DOHH2 (cell line): ENCODE measurements around the gene ZYG11B.
"Not testable (repeated sequence)": the region's sequence is repeated elsewhere in the genome, so short reads cannot be mapped to it uniquely, and the experiment has no call there.

Source experiments
- H3F3A ChIP-seq: fragments of 200-600 bp; sonication (generic), shearing (Covaris generic); 2 replicates; pipeline ENCODE4 v1.6.0; 2016; ENCODE audit warnings: antibody characterized with exemption, mild to moderate bottlenecking; ENCODE audit not compliant: control insufficient read depth, insufficient read depth
- H3K27ac ChIP-seq: fragments of 200-600 bp; sonication (generic); 2 replicates; pipeline ENCODE4 v1.5.1; 2014; ENCODE audit warnings: low read depth, mild to moderate bottlenecking, low read length, moderate library complexity
- H3K27me3 ChIP-seq: fragments of 200-600 bp; sonication (generic); 2 replicates; pipeline ENCODE4 v1.6.1; 2014; ENCODE audit warnings: mild to moderate bottlenecking, low read length, mixed read lengths; ENCODE audit not compliant: control insufficient read depth
- H3K36me3 ChIP-seq: fragments of 200-600 bp; sonication (generic); 2 replicates; pipeline ENCODE4 v1.6.1; 2014; ENCODE audit warnings: mild to moderate bottlenecking, low read length, moderate library complexity, mixed read lengths; ENCODE audit not compliant: control insufficient read depth
- H3K4me1 ChIP-seq: fragments of 200-600 bp; sonication (generic); 2 replicates; pipeline ENCODE4 v1.6.1; 2014; ENCODE audit warnings: mild to moderate bottlenecking, low read length, mixed read lengths; ENCODE audit not compliant: control insufficient read depth
- H3K4me2 ChIP-seq: fragments of 200-600 bp; sonication (generic); 2 replicates; pipeline ENCODE4 v1.6.0; 2014; ENCODE audit warnings: mild to moderate bottlenecking, low read length, moderate library complexity
- H3K4me3 ChIP-seq: fragments of 200-600 bp; sonication (generic); 2 replicates; pipeline ENCODE4 v1.5.1; 2014; ENCODE audit warnings: mild to moderate bottlenecking, low read length, mixed read lengths
- H3K79me2 ChIP-seq: fragments of 200-600 bp; sonication (generic); 2 replicates; pipeline ENCODE4 v1.6.1; 2014; ENCODE audit warnings: mild to moderate bottlenecking, low read length, mixed read lengths; ENCODE audit not compliant: control insufficient read depth
- H3K9me2 ChIP-seq: fragments of 200-600 bp; sonication (generic); replicated peaks from 2 replicates; pipeline ENCODE4 v1.6.1; 2014; ENCODE audit warnings: mild to moderate bottlenecking, low read length, mixed read lengths; ENCODE audit not compliant: control insufficient read depth
- H3K9me3 ChIP-seq: fragments of 200-600 bp; sonication (generic); 2 replicates; pipeline ENCODE4 v1.6.1; 2014; ENCODE audit warnings: antibody characterized with exemption, low read length, mixed read lengths; ENCODE audit not compliant: control insufficient read depth, insufficient read depth
- H4K20me1 ChIP-seq: fragments of 200-600 bp; sonication (generic); 2 replicates; pipeline ENCODE4 v1.6.0; 2014; ENCODE audit warnings: low read depth, mild to moderate bottlenecking, antibody characterized with exemption, low read length, moderate library complexity; ENCODE audit not compliant: control insufficient read depth, insufficient read depth
- EZH2phosphoT487 ChIP-seq: fragments of 200-600 bp; sonication (generic); IDR thresholded peaks from 2 replicates; pipeline ENCODE4 v1.6.1; 2017; ENCODE audit warnings: borderline replicate concordance, mild to moderate bottlenecking, antibody characterized with exemption, low read length, moderate library complexity, mixed read lengths
- TF ChIP-seq, protein P1 (sequence below): fragments of 200-600 bp; sonication (generic); IDR thresholded peaks from one replicate; pipeline ENCODE4 v1.5.1; 2014; ENCODE audit warnings: antibody characterized with exemption, mild to moderate bottlenecking, low read depth, low read length; ENCODE audit not compliant: poor library complexity, severe bottlenecking

The ZYG11B gene

DNA sequence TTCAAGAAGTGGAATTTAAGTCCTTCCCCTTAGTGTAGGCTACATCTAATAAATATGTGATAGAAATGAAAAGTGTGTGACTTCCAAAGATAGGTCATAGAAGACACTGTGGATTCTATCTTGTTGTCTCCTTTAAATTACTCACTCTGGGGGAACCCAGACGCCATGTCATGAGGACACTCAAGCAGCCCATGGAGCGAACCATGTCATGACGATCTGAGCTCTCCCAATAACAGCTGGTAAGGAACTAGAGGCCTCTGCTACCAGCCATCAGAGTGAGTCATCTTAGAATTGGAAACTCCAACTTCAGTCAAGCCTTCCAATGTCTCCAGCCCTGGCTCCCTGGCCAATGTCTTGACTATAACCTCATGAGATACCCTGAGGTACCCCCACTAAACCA, 34.4 kb upstream of the ZYG11B start:
- no peak for TF ChIP-seq EZH2phosphoT487
- TF ChIP-seq, protein P1, sequence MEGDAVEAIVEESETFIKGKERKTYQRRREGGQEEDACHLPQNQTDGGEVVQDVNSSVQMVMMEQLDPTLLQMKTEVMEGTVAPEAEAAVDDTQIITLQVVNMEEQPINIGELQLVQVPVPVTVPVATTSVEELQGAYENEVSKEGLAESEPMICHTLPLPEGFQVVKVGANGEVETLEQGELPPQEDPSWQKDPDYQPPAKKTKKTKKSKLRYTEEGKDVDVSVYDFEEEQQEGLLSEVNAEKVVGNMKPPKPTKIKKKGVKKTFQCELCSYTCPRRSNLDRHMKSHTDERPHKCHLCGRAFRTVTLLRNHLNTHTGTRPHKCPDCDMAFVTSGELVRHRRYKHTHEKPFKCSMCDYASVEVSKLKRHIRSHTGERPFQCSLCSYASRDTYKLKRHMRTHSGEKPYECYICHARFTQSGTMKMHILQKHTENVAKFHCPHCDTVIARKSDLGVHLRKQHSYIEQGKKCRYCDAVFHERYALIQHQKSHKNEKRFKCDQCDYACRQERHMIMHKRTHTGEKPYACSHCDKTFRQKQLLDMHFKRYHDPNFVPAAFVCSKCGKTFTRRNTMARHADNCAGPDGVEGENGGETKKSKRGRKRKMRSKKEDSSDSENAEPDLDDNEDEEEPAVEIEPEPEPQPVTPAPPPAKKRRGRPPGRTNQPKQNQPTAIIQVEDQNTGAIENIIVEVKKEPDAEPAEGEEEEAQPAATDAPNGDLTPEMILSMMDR: no peak
- Histone ChIP-seq H3K9me3 (no peaks in the 10 kb centered on the region), H4K20me1 (no peaks in the 10 kb centered on the region), H3K27me3 (no peaks in the 10 kb centered on the region), H3K9me2 (no peaks in the 10 kb centered on the region), H3F3A (peaks cover 1% of the 10 kb centered on the region; the same call in 1 of the 2 replicates), H3K4me1 (peaks cover 13% of the 10 kb centered on the region), H3K36me3 (peaks cover 60% of the 10 kb centered on the region), H3K27ac (no peak overlapping the region), H3K79me2 (peaks cover 52% of the 10 kb centered on the region), H3K4me3 (no peak overlapping the region), H3K4me2 (no peak overlapping the region)

- Histone ChIP-seq H3K27ac (no peak overlapping the region), H4K20me1 (no peaks in the 10 kb centered on the region), H3K27me3 (no peaks in the 10 kb centered on the region), H3K4me2 (no peak overlapping the region), H3K9me2 (no peaks in the 10 kb centered on the region), H3K36me3 (peaks cover 51% of the 10 kb centered on the region), H3K4me1 (peaks cover 18% of the 10 kb centered on the region), H3F3A (no peaks in the 10 kb centered on the region; the same call in 1 of the 2 replicates), H3K79me2 (peaks cover 61% of the 10 kb centered on the region), H3K4me3 (no peak overlapping the region), H3K9me3 (no peaks in the 10 kb centered on the region)
- TF ChIP-seq, protein P1: no peak
- TF ChIP-seq EZH2phosphoT487: no peak
Observed at GRCh38 chr1:52692697-52693096, 33.6 kb upstream of the ZYG11B start.

- peaks cover 45% of the 10 kb centered on the region for H3K36me3 ChIP-seq
- H3K4me1 ChIP-seq: peaks cover 19% of the 10 kb centered on the region
- not testable (repeated sequence) for H3K27ac ChIP-seq, H3K4me2 ChIP-seq, H3K27me3 ChIP-seq, H3F3A ChIP-seq, H3K4me3 ChIP-seq, H3K9me3 ChIP-seq, H3K9me2 ChIP-seq, H4K20me1 ChIP-seq
- H3K79me2 ChIP-seq: peaks cover 67% of the 10 kb centered on the region
Observed at GRCh38 chr1:52693351-52693750, 32.9 kb upstream of the ZYG11B start.

DNA sequence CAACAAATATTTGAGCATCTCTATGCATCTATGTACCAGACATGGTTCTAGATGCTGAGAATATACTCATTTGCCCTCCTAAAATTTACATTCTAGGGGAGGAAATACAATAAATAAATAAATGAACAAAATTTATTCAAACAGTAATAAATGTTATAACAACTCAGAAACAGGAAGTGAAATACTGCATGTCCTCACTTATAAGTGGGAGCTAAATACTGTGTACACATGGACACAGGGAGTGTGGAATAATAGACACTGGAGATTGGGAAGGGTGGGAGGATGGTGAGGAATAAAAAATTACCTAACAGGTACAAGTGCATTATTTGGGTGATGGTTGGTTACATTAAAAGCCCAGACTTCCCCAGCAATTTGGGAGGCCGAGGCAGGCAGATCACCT, 32.4 kb upstream of the ZYG11B start:
- peaks cover 24% of the 10 kb centered on the region for H3K4me1 ChIP-seq
- no peak overlapping the region for H3K4me2 ChIP-seq
- no peaks in the 10 kb centered on the region; the same call in 1 of the 2 replicates for H3F3A ChIP-seq
- no peak overlapping the region for H3K27ac ChIP-seq
- peaks cover 69% of the 10 kb centered on the region for H3K79me2 ChIP-seq
- H3K27me3 ChIP-seq: no peaks in the 10 kb centered on the region
- no peaks in the 10 kb centered on the region for H4K20me1 ChIP-seq
- peaks cover 41% of the 10 kb centered on the region for H3K36me3 ChIP-seq
- no peaks in the 10 kb centered on the region for H3K9me3 ChIP-seq
- no peak for TF ChIP-seq EZH2phosphoT487
- TF ChIP-seq, protein P1: no peak
- H3K4me3 ChIP-seq: no peak overlapping the region
- no peaks in the 10 kb centered on the region for H3K9me2 ChIP-seq
